CD4-positive, alpha-beta T cell (primary cell): Measurements from ENCODE around the gene VWC2L. TPM values are rescaled to one million over a fixed set of nuclear protein-coding genes. Genes with fewer than 3 reads are reported as not detected.

ENCODE experiments used
- ATAC-seq: fragments of 200-7000 bp; cut with Tn5 transposase; one replicate; pipeline ENCODE4 v1.10.0; 2022; ENCODE audit warnings: mild to moderate bottlenecking; ENCODE audit not compliant: poor library complexity
- CTCF ChIA-PET: fragments of 350-600 bp; sonication (Branson Sonifier 250); formaldehyde crosslinking; loops from one replicate; lab custom pipeline; 2021; ENCODE audit warnings: antibody characterized with exemption, inconsistent platforms; lab: Charles Lee
- POLR2A ChIA-PET: fragments of 350-600 bp; sonication (Branson Sonifier 250); formaldehyde crosslinking; loops from one replicate; lab custom pipeline; 2021; ENCODE audit warnings: antibody characterized with exemption, inconsistent platforms; lab: Charles Lee
- DNase-seq, 14 experiments: peaks; one replicate each; pipeline ENCODE4 v3.0.0-alpha.2; 2013 to 2020; ENCODE audit warnings: mixed read lengths in 2 of 14
- H3K27ac ChIP-seq, 2 donors: one replicate each; pipeline versions ENCODE4 v1.5.1 to v1.7.0; 2013; ENCODE audit warnings: low read length in 2 of 2, low read depth in 1 of 2, mild to moderate bottlenecking in 1 of 2
- H3K27me3 ChIP-seq, 2 experiments: 1 replicate in 1 of 2; 2 replicates in 1 of 2; pipeline versions ENCODE4 v1.6.1 to v1.7.0; 2013; ENCODE audit warnings: low read length in 2 of 2, control low read depth in 1 of 2, mild to moderate bottlenecking in 1 of 2, moderate library complexity in 1 of 2; ENCODE audit not compliant: insufficient read depth in 2 of 2, control insufficient read depth in 1 of 2
- H3K36me3 ChIP-seq: one replicate; pipeline ENCODE4 v1.6.1; 2013; ENCODE audit warnings: low read length, control low read depth; ENCODE audit not compliant: insufficient read depth
- H3K4me1 ChIP-seq: one replicate; pipeline ENCODE4 v1.6.1; 2013; ENCODE audit warnings: low read length, control low read depth; ENCODE audit not compliant: insufficient read depth
- H3K4me3 ChIP-seq: one replicate; pipeline ENCODE4 v1.5.1; 2013; ENCODE audit warnings: mild to moderate bottlenecking, low read length, moderate library complexity
- H3K9me3 ChIP-seq, 2 experiments: 1 replicate in 1 of 2; 2 replicates in 1 of 2; pipeline versions ENCODE4 v1.6.1 to v1.7.0; 2013; ENCODE audit warnings: low read length in 2 of 2, mild to moderate bottlenecking in 2 of 2, control low read depth in 1 of 2, moderate library complexity in 1 of 2; ENCODE audit not compliant: control insufficient read depth in 1 of 2, insufficient read depth in 1 of 2
- H3K27ac Mint-ChIP-seq: one replicate; pipeline ENCODE4 v1.8.0; 2020; ENCODE audit warnings: mixed read lengths
- H3K27me3 Mint-ChIP-seq: one replicate; pipeline ENCODE4 v1.8.0; 2021; ENCODE audit warnings: mixed read lengths
- H3K36me3 Mint-ChIP-seq: one replicate; pipeline ENCODE4 v1.8.0; 2021; ENCODE audit warnings: low read depth, mixed read lengths
- H3K4me1 Mint-ChIP-seq: one replicate; pipeline ENCODE4 v1.8.0; 2021; ENCODE audit warnings: low read depth, mixed read lengths
- H3K4me3 Mint-ChIP-seq: one replicate; pipeline ENCODE4 v1.8.0; 2020; ENCODE audit warnings: mild to moderate bottlenecking, mixed read lengths
- H3K9me3 Mint-ChIP-seq: one replicate; pipeline ENCODE4 v1.8.0; 2020; ENCODE audit warnings: mixed read lengths
- intact Hi-C, 2 experiments: fragments of 100-400 bp; cut with DNase I in 1 of 2; cut with micrococcal nuclease in 1 of 2; formaldehyde crosslinking; loops; one replicate each; pipeline versions ENCODE4 v1.15.1 to v1.9.0; 2023 to 2025; cut with DNase I, micrococcal nuclease
- total RNA-seq, 174 experiments: library from RNA in 2 of 174; stranded (reverse) in 2 of 174; gene quantifications; one replicate each; pipeline ENCODE4 v1.2.3 and lab custom pipeline; 2021 to 2026
- TF ChIP-seq, protein P1 (sequence below): fragments of 200-600 bp; IDR thresholded peaks from one replicate; pipeline ENCODE4 v1.8.0; 2022; ENCODE audit warnings: antibody characterized with exemption, mild to moderate bottlenecking

VWC2L gene
- total RNA-seq, 2 experiments from 2014 or later: not detected

DNA sequence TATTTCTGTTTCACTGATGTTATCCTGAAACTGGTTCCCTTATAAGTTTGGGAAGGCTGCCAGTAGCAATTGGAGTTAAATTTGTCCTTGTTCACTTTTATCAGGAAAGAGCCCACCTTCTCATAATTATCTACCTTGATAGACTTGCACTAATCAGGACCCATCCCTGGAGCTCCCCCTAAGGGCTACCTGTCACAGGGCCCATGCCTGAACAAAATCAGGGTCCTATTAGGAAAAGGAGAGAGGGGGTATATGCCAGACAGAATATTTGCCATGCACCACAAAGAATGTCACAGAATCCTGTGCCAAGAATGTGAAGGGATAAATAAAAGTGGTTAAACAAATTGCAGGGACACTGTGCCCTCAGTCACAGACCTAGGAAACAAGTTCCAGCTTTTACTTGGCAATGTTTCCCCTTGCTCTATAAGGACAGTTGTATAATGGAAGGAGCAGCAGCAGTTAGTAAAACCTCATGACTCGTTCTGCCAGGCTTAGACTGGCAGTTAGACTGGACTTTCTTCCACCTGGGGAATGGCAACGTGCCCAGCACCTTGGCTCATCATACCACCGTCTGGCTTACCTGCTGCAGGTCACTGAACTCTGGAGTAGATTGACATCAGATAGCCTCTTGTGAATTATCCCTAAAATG is 32.3 kb upstream of the VWC2L start:
- DNase-seq (no peak), ATAC-seq (no peak)
- H3K4me3 ChIP-seq: no peak overlapping the region
- TF ChIP-seq, protein P1, sequence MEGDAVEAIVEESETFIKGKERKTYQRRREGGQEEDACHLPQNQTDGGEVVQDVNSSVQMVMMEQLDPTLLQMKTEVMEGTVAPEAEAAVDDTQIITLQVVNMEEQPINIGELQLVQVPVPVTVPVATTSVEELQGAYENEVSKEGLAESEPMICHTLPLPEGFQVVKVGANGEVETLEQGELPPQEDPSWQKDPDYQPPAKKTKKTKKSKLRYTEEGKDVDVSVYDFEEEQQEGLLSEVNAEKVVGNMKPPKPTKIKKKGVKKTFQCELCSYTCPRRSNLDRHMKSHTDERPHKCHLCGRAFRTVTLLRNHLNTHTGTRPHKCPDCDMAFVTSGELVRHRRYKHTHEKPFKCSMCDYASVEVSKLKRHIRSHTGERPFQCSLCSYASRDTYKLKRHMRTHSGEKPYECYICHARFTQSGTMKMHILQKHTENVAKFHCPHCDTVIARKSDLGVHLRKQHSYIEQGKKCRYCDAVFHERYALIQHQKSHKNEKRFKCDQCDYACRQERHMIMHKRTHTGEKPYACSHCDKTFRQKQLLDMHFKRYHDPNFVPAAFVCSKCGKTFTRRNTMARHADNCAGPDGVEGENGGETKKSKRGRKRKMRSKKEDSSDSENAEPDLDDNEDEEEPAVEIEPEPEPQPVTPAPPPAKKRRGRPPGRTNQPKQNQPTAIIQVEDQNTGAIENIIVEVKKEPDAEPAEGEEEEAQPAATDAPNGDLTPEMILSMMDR: no peak
- no peaks in the 10 kb centered on the region for H3K9me3 Mint-ChIP-seq
- H3K4me3 Mint-ChIP-seq: no peak overlapping the region
- no peaks in the 10 kb centered on the region for H3K4me1 ChIP-seq
- no peaks in the 10 kb centered on the region for H3K27me3 Mint-ChIP-seq
- POLR2A ChIA-PET: no interaction called here
- no peaks in the 10 kb centered on the region for H3K36me3 ChIP-seq
- H3K4me1 Mint-ChIP-seq: no peaks in the 10 kb centered on the region
- intact Hi-C loops: no loop called here
- no peak overlapping the region for H3K27ac ChIP-seq
- CTCF ChIA-PET: no interaction called here
- no peaks in the 10 kb centered on the region for H3K9me3 ChIP-seq
- no peak overlapping the region for H3K27ac Mint-ChIP-seq
- H3K36me3 Mint-ChIP-seq: no peaks in the 10 kb centered on the region
- no peaks in the 10 kb centered on the region for H3K27me3 ChIP-seq

- Mint-ChIP-seq H3K4me1 (no peaks in the 10 kb centered on the region), H3K36me3 (no peaks in the 10 kb centered on the region), H3K9me3 (no peaks in the 10 kb centered on the region), H3K4me3 (no peak overlapping the region), H3K27me3 (no peaks in the 10 kb centered on the region), H3K27ac (no peak overlapping the region)
- CTCF ChIA-PET: no interaction called here
- TF ChIP-seq, protein P1: no peak
- Histone ChIP-seq H3K4me1 (no peaks in the 10 kb centered on the region), H3K27me3 (no peaks in the 10 kb centered on the region), H3K27ac (no peak overlapping the region), H3K4me3 (no peak overlapping the region), H3K36me3 (no peaks in the 10 kb centered on the region), H3K9me3 (no peaks in the 10 kb centered on the region)
- POLR2A ChIA-PET: no interaction called here
- no peak for ATAC-seq
- no peak for DNase-seq
- intact Hi-C loops: no loop called here
These were observed 31.6 kb upstream of the VWC2L start for GRCh38 chr2:214379227-214379626.

DNA sequence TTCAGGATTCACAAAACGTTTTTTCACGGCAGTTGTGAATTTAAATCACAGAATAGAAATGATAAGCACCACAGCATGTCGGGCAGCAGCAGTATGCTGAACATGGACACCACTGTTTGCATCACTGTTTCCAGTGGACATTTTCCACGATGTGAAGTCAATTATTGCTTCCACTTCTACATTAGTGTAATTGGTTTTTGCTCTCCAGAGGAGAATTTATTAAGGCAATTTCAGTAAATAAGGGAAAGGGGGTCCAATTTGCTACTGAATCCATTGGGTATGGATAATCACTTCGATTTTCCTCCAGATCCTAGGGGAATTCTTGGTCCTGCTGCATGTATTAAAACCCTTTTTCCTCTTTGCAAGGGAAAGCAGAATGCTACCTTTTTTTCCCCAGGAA is 30.2 kb upstream of the VWC2L start:
- no peaks in the 10 kb centered on the region for H3K9me3 Mint-ChIP-seq
- Histone ChIP-seq H3K36me3 (no peaks in the 10 kb centered on the region), H3K4me3 (no peak overlapping the region), H3K4me1 (no peaks in the 10 kb centered on the region), H3K9me3 (no peaks in the 10 kb centered on the region), H3K27me3 (no peaks in the 10 kb centered on the region), H3K27ac (no peak overlapping the region)
- POLR2A ChIA-PET: no interaction called here
- CTCF ChIA-PET: no interaction called here
- no peak for DNase-seq
- intact Hi-C loops: no loop called here
- H3K27ac Mint-ChIP-seq: no peak overlapping the region
- ATAC-seq: no peak
- H3K36me3 Mint-ChIP-seq: no peaks in the 10 kb centered on the region
- TF ChIP-seq, protein P1: no peak
- H3K4me3 Mint-ChIP-seq: no peak overlapping the region
- H3K27me3 Mint-ChIP-seq: no peaks in the 10 kb centered on the region
- H3K4me1 Mint-ChIP-seq: no peaks in the 10 kb centered on the region
